Kidney (tissue), 14 donors: ENCODE data around the gene TMBIM1. TPM values are rescaled to one million over a fixed set of nuclear protein-coding genes. Genes with fewer than 3 reads are reported as not detected.

Experiments
- DNase-seq, 5 donors: peaks; one replicate each; pipeline ENCODE4 v3.0.0-alpha.2; 2013 to 2020
- FAIRE-seq: peaks from 2 replicates; lab custom pipeline; 2012; peaks lifted over from hg19 to GRCh38; lab: Jason Lieb, UNC
- H3K27ac ChIP-seq, 2 donors: one replicate each; pipeline ENCODE4 v1.7.0; 2013; ENCODE audit warnings: low read depth in 2 of 2, low read length in 2 of 2, inconsistent platforms in 1 of 2
- H3K27me3 ChIP-seq: one replicate; pipeline ENCODE4 v1.7.1; 2013; ENCODE audit warnings: low read length, inconsistent platforms; ENCODE audit not compliant: control insufficient read depth, insufficient read depth
- H3K36me3 ChIP-seq, 3 donors: one replicate each; pipeline versions ENCODE4 v1.7.0 to v1.7.1; 2013; ENCODE audit warnings: low read length in 3 of 3, control low read depth in 1 of 3, inconsistent platforms in 1 of 3; ENCODE audit not compliant: insufficient read depth in 3 of 3, control insufficient read depth in 2 of 3
- H3K4me1 ChIP-seq, 3 donors: one replicate each; pipeline versions ENCODE4 v1.7.0 to v1.7.1; 2013; ENCODE audit warnings: low read length in 3 of 3, inconsistent platforms in 1 of 3, low read depth in 1 of 3; ENCODE audit not compliant: control insufficient read depth in 2 of 3, insufficient read depth in 2 of 3
- H3K4me3 ChIP-seq, 3 donors: one replicate each; pipeline versions ENCODE4 v1.7.0 to v1.8.1; 2013; ENCODE audit warnings: low read length in 3 of 3, control low read depth in 1 of 3, inconsistent platforms in 1 of 3
- H3K9ac ChIP-seq, 3 donors: one replicate each; pipeline versions ENCODE4 v1.7.0 to v1.7.1; 2013; ENCODE audit warnings: low read length in 3 of 3, control low read depth in 1 of 3, inconsistent platforms in 1 of 3
- H3K9me3 ChIP-seq, 3 donors: one replicate each; pipeline versions ENCODE4 v1.7.0 to v1.7.1; 2013; ENCODE audit warnings: low read length in 3 of 3, control low read depth in 1 of 3, inconsistent platforms in 1 of 3; ENCODE audit not compliant: control insufficient read depth in 2 of 3, insufficient read depth in 1 of 3
- CTCF ChIP-seq: IDR thresholded peaks from 3 replicates; pipeline ENCODE4 v1.5.1; 2012; ENCODE audit warnings: mild to moderate bottlenecking, moderate library complexity, borderline replicate concordance; ENCODE audit not compliant: insufficient read depth; ENCODE audit errors: extremely low read depth
- intact Hi-C: fragments of 100-400 bp; cut with DNase I; formaldehyde crosslinking; loops from one replicate; pipeline ENCODE4 v1.11.1; 2022
- polyA plus RNA-seq: library from polyadenylated mRNA; stranded (reverse); fragments of 350-450 nt; fragmentation: Illumina TruSeq; extraction: RNeasy Lipid Tissue Mini Kit (QIAGEN cat#74804); gene quantifications from one replicate; pipeline ENCODE4 v1.2.3, GENCODE V29; 2014; ENCODE audit warnings: low read depth, low replicate concordance; ENCODE audit not compliant: insufficient read depth
- total RNA-seq: library from RNA; stranded (reverse); fragmentation: NEBNext Ultra II Directional; extraction: Animal tissue kit (Norgen Biotek cat#: 25700); gene quantifications from one replicate; pipeline ENCODE4 v1.2.1, GENCODE V29; 2021
- donor health status: control.
- donor health status: control.
- donor health status: control.
- donor health status: control.
- donor health status: control.
- donor health status: DM: yes; HTN: yes; CAD: no.
- donor health status: Normal renal cell carcinoma (clear cell type).

Gene TMBIM1
- total and polyA plus RNA-seq, 2 donors from 2014 or later: 130 to 217 TPM

- peaks cover 0 to 11% (median 2%) of the 10 kb centered on the region in 3 donors for H3K36me3 ChIP-seq
- H3K9ac ChIP-seq: peak overlapping the region in 2 of 3 donors; percentile 0 to 34
- peak overlapping the region; percentile 98 for H3K27ac ChIP-seq
- TF ChIP-seq CTCF: no peak
- H3K9me3 ChIP-seq: no peaks in the 10 kb centered on the region
- DNase-seq (peak in 1 of 5 donors; percentile 40), FAIRE-seq (no peak)
- H3K27me3 ChIP-seq: no peaks in the 10 kb centered on the region
- intact Hi-C loops: no loop called here
- peaks cover 9 to 71% (median 67%) of the 10 kb centered on the region in 3 donors for H3K4me1 ChIP-seq
- peak overlapping the region in 2 of 3 donors; percentile 49 to 55 for H3K4me3 ChIP-seq
Measured at GRCh38 chr2:218285604-218286003, 6.7 kb downstream of the TMBIM1 start.

GRCh38 chr2:218284106-218284811 lies 8.0 kb downstream of the TMBIM1 start:
- DNase-seq (peak in 1 of 5 donors; percentile 44), FAIRE-seq (no peak)
- Histone ChIP-seq H3K9ac (peak overlapping the region in 1 of 3 donors; percentile 29), H3K4me1 (peaks cover 0 to 60% (median 57%) of the 10 kb centered on the region in 3 donors), H3K27ac (peak overlapping the region; percentile 63 to 77), H3K36me3 (peaks cover 0 to 22% (median 14%) of the 10 kb centered on the region in 3 donors), H3K27me3 (no peaks in the 10 kb centered on the region), H3K9me3 (no peaks in the 10 kb centered on the region), H3K4me3 (no peak overlapping the region)
- no peak for TF ChIP-seq CTCF
- intact Hi-C loops: no loop called here

DNA sequence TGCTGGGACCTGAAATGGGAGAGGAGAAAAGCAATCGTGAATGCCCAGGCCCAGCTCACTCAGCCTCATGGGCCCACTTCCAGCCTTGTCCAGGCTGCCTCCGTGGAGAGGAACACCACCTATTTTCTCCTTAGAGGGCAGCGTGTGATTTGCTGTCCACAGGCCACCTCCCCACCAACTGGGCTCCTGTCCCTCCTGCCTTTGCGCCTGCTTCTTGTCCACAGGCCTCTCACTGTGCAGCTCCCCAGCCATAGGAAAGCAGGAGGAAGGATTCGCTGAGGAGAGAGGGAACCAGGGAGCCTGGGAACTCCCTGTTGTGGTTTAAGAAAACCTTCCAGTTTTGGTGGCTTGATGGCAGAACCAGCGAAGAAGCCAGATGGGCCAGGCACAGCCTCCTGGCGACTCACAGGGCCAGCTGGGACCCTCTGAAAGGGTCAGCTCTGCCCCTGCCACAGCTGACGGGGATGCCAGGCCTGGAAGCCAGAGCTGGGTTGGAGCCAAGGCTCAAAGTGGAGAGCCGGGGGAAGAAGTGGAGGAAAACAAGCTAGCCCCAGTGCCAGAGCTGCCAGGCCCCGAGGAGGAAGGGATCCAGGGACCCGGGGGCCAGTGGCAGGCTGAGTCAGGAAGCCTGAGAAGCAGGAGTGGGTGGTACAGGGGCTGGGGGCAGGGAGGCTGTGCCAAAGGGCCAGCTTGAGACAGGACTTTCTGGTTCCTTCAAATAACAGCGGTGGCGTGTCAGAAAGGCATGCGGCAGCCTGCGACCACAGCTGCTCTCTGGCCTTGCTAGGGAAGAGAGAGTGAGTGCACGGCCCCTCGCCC lies 9.9 kb downstream of the TMBIM1 start:
- H3K27ac ChIP-seq: peak overlapping the region; percentile 71 to 77
- no peaks in the 10 kb centered on the region for H3K27me3 ChIP-seq
- TF ChIP-seq CTCF: no peak
- H3K4me1 ChIP-seq: peaks cover 0 to 53% (median 49%) of the 10 kb centered on the region in 3 donors
- H3K9me3 ChIP-seq: no peaks in the 10 kb centered on the region
- DNase-seq (peak in 4 of 5 donors; percentile 41 to 89 (median 50)), FAIRE-seq (no peak)
- intact Hi-C loops: no loop called here
- H3K36me3 ChIP-seq: peaks cover 0 to 41% (median 31%) of the 10 kb centered on the region in 3 donors
- H3K4me3 ChIP-seq: no peak overlapping the region
- peak overlapping the region in 1 of 3 donors; percentile 28 for H3K9ac ChIP-seq
